GM12878 (cell line): ENCODE results near the gene LIN7A. TPM values are rescaled to one million over a fixed set of nuclear protein-coding genes. Genes with fewer than 3 reads are reported as not detected.
A peak's percentile ranks its signal among the peaks of the same experiment; 100 is the strongest.

ENCODE experiments used
- ATAC-seq: fragments of 200-7000 bp; cut with Tn5 transposase; 3 replicates; pipeline ENCODE4 v1.9.1; 2020; ENCODE audit warnings: mild to moderate bottlenecking, moderate library complexity
- BruUV-seq: library from RNA; stranded (reverse); fragments of 400-500 nt; replicated peaks from 2 replicates; lab custom pipeline; 2021; lab: Mats Ljungman, UMichigan
- CTCF ChIA-PET: fragments of 300-600 bp; sonication (Branson Sonifier 250); formaldehyde crosslinking; extraction: SDS; loops from one replicate; lab custom pipeline; 2021; ENCODE audit warnings: inconsistent platforms; lab: Yijun Ruan, JAX
- POLR2A ChIA-PET: fragments of 350-600 bp; formaldehyde crosslinking; extraction: SDS; loops from one replicate; lab custom pipeline; 2021; ENCODE audit warnings: inconsistent platforms; lab: Charles Lee
- RAD21 ChIA-PET: fragments of 300-600 bp; sonication (Branson Sonifier 250); formaldehyde crosslinking; loops from one replicate; lab custom pipeline; 2023; ENCODE audit warnings: antibody characterized with exemption; ENCODE audit not compliant: unreplicated experiment; lab: Charles Lee
- SMC1A ChIA-PET: fragments of 300-600 bp; sonication (Branson Sonifier 250); formaldehyde crosslinking; loops from one replicate; lab custom pipeline; 2023; ENCODE audit not compliant: unreplicated experiment, uncharacterized antibody; lab: Charles Lee
- DNase-seq: peaks from one replicate; pipeline ENCODE4 v3.0.0-alpha.2; 2011; ENCODE audit warnings: low read depth, low spot score
- FAIRE-seq: peaks from 3 replicates; lab custom pipeline; 2011; peaks lifted over from hg19 to GRCh38; lab: Jason Lieb, UNC
- H2AFZ ChIP-seq: 2 replicates; pipeline ENCODE4 v1.6.0; 2011; ENCODE audit warnings: low read depth, low read length, control low read depth; ENCODE audit not compliant: control insufficient read depth
- H3K27ac ChIP-seq: 2 replicates; pipeline ENCODE4 v1.5.1; 2011; ENCODE audit warnings: control low read depth; ENCODE audit not compliant: control insufficient read depth, insufficient read depth
- H3K27me3 ChIP-seq, 2 experiments: replicated peaks in 1 of 2; 2 replicates each; pipeline versions ENCODE4 v1.6.0 to v1.6.1; 2011; ENCODE audit warnings: low read length in 1 of 2; ENCODE audit not compliant: control insufficient read depth in 2 of 2, insufficient read depth in 2 of 2
- H3K36me3 ChIP-seq, 2 experiments: 2 replicates each; pipeline ENCODE4 v1.5.1; 2011; ENCODE audit warnings: low read length in 1 of 2; ENCODE audit not compliant: control insufficient read depth in 2 of 2, insufficient read depth in 2 of 2
- H3K4me1 ChIP-seq: 2 replicates; pipeline ENCODE4 v1.6.1; 2011; ENCODE audit warnings: mild to moderate bottlenecking, low read length, moderate library complexity, mixed read lengths; ENCODE audit not compliant: control insufficient read depth, insufficient read depth
- H3K4me2 ChIP-seq: 2 replicates; pipeline ENCODE4 v1.6.0; 2011; ENCODE audit warnings: control low read depth; ENCODE audit not compliant: control insufficient read depth, insufficient read depth
- H3K4me3 ChIP-seq: fragments of 200-600 bp; sonication (generic); 2 replicates; pipeline ENCODE4 v1.5.1; 2016
- H3K79me2 ChIP-seq: 2 replicates; pipeline ENCODE4 v1.6.0; 2011; ENCODE audit warnings: low read length; ENCODE audit not compliant: control insufficient read depth, insufficient read depth
- H3K9ac ChIP-seq: 2 replicates; pipeline ENCODE4 v1.8.0; 2011; ENCODE audit warnings: low read length, control low read depth, mixed read lengths; ENCODE audit not compliant: control insufficient read depth, insufficient read depth
- H3K9me3 ChIP-seq: replicated peaks from 3 replicates; pipeline ENCODE4 v1.5.1; 2011; ENCODE audit warnings: mild to moderate bottlenecking, low read length; ENCODE audit not compliant: control insufficient read depth, insufficient read depth
- H4K20me1 ChIP-seq: 2 replicates; pipeline ENCODE4 v1.6.0; 2011; ENCODE audit not compliant: control insufficient read depth, insufficient read depth
- CHD1 ChIP-seq: IDR thresholded peaks from 2 replicates; pipeline ENCODE4 v1.6.1; 2012; ENCODE audit warnings: low read depth, low read length, improper control_type of control experiment
- EZH2 ChIP-seq: IDR thresholded peaks from 2 replicates; pipeline ENCODE4 v1.6.1; 2012; ENCODE audit warnings: low read depth, mild to moderate bottlenecking, control low read depth, inconsistent platforms, low read length, borderline replicate concordance; ENCODE audit not compliant: control insufficient read depth
- HDGF ChIP-seq: fragments of 450-650 bp; IDR thresholded peaks from 2 replicates; pipeline ENCODE4 v1.6.1; 2016; ENCODE audit warnings: antibody characterized with exemption
- JUNB ChIP-seq: IDR thresholded peaks from 2 replicates; pipeline ENCODE4 v1.6.1; 2016; ENCODE audit warnings: antibody characterized with exemption, mild to moderate bottlenecking
- MEF2A ChIP-seq: IDR thresholded peaks from 2 replicates; pipeline ENCODE4 v1.6.1; 2011; ENCODE audit warnings: low read depth, mild to moderate bottlenecking, low read length, moderate library complexity; ENCODE audit not compliant: insufficient read depth
- RUNX3 ChIP-seq: IDR thresholded peaks from 2 replicates; pipeline ENCODE4 v1.6.1; 2012; ENCODE audit warnings: low read length, inconsistent platforms
- STAT1 ChIP-seq: fragments of 450-650 bp; conservative IDR thresholded peaks from 2 replicates; pipeline ENCODE4 v1.6.1; 2014; ENCODE audit warnings: antibody characterized with exemption, mild to moderate bottlenecking
- ZBTB4 ChIP-seq: fragments of 450-650 bp; formaldehyde crosslinking; IDR thresholded peaks from 2 replicates; pipeline ENCODE4 v1.4.0; 2022; ENCODE audit warnings: mild to moderate bottlenecking, moderate library complexity
- WGBS: methylation state at CpG from one replicate; pipeline ENCODE4 v1.1.6; 2016; ENCODE audit warnings: low lambda C conversion rate; ENCODE audit not compliant: insufficient replicate concordance, insufficient coverage; ENCODE audit errors: missing lambda C conversion rate; 5-methylcytosine and 5-hydroxymethylcytosine counted together
- in situ Hi-C: fragments of 300-500 bp; cut with MboI; formaldehyde crosslinking; loops from 9 replicates; pipeline ENCODE4 v1.14.3; 2018; ENCODE audit warnings: mixed read lengths
- intact Hi-C: fragments of 100-400 bp; cut with micrococcal nuclease; formaldehyde crosslinking; loops from one replicate; pipeline ENCODE4 v1.14.2; 2022; ENCODE audit not compliant: unreplicated experiment
- polyA plus RNA-seq, 11 experiments: library from polyadenylated mRNA; depleted of rRNA in 4 of 11; unstranded in 6 of 11; stranded (reverse) in 5 of 11; fragments of >200 nt; fragmentation: Nextera tagmentation in 4 of 11; fragmentation: Illumina TruSeq in 1 of 11; extraction: Ambion mirVana in 4 of 11; extraction: Trizol in 1 of 11; gene quantifications; 1 replicate in 1 of 11; 2 replicates in 10 of 11; pipeline versions ENCODE4 v1.2.1 to v1.2.3, GENCODE V29; 2011 to 2016; ENCODE audit warnings: inconsistent platforms in 2 of 11, missing spikeins in 2 of 11, low read depth in 1 of 11
- total RNA-seq, 4 experiments: library from RNA; depleted of rRNA in 3 of 4; stranded (reverse); fragments of >200 nt in 3 of 4; fragmentation: Illumina TruSeq in 1 of 4; extraction: Trizol in 1 of 4; gene quantifications; 2 replicates each; pipeline versions ENCODE4 v1.2.1 to v1.2.3, GENCODE V29; 2013 to 2021
- TF ChIP-seq, protein P1 (sequence below): fragments of 450-650 bp; IDR thresholded peaks from 2 replicates; pipeline ENCODE4 v1.6.1; 2017; ENCODE audit warnings: mild to moderate bottlenecking

The LIN7A gene
- total and polyA plus RNA-seq, 10 of the 15 experiments (the other 5 are each of a cell fraction or from before 2014, with no cell fraction given) = 0.04 to 0.93 (median 0.35) TPM; not detected in 1

- RAD21 ChIA-PET = interaction anchor here (1.3 kb wide), 1 partner anchor 289 kb away, joined by 3 read pairs; no protein-coding TSS in a partner anchor
- H3K9me3 ChIP-seq = no peaks in the 10 kb centered on the region
- intact Hi-C loops = loop anchor here (5.0 to 10.0 kb wide), 2 partner anchors 175 to 567 kb away; partner anchors contain the start of gene LIN7A
- no TSS peak for BruUV-seq
- no peak overlapping the region for H3K9ac ChIP-seq
- H3K36me3 ChIP-seq = no peaks in the 10 kb centered on the region
- CTCF ChIA-PET = interaction anchor here (0.7 to 2.8 kb wide), 5 partner anchors 17 to 1937 kb away, joined by 3 to 16 read pairs (median 3); no protein-coding TSS in a partner anchor
- POLR2A ChIA-PET = no interaction called here
- FAIRE-seq = no peak
- H3K4me3 ChIP-seq = no peak overlapping the region
- 18% methylated on average over 5 of the region's 5 CpGs for WGBS
- no peaks in the 10 kb centered on the region for H4K20me1 ChIP-seq
- no peaks in the 10 kb centered on the region for H3K79me2 ChIP-seq
- TF ChIP-seq RUNX3 (peak; percentile 26; the same call in 1 of the 2 replicates), JUNB (no peak)
- TF ChIP-seq, all 136 proteins: peak for 1
- in situ Hi-C loops = loop anchor here (10.0 kb wide), 1 partner anchor 287 kb away; no protein-coding TSS in a partner anchor
- Histone ChIP-seq H2AFZ (no peak overlapping the region), H3K27me3 (no peaks in the 10 kb centered on the region), H3K27ac (no peak overlapping the region), H3K4me1 (no peaks in the 10 kb centered on the region), H3K4me2 (no peak overlapping the region)
- ATAC-seq (peak; percentile 47), DNase-seq (no peak)
- SMC1A ChIA-PET = interaction anchor here (0.5 to 2.0 kb wide), 7 partner anchors 12 to 346 kb away, joined by 3 to 7 read pairs (median 5); no protein-coding TSS in a partner anchor
Measured at GRCh38 chr12:80761838-80762237, 175.9 kb downstream of the LIN7A start.

DNA sequence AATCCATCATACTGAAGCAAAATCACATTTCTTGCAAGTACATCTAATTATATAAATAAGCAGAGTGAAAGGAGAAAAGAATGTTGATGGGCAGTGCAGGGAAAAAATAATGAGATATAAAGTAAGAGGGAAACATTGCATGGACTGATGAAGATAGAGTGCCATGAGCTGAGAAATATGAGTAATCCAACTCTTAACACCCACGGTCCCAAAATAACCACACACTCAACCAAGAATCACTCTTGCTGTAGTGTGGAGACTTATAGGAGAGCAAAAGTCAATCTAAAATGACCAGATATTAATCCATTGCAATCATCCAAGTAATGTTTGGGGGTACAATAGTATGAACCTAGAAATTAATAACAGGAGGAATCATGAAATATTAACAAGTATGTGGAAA is 180.9 kb downstream of the LIN7A start:
- POLR2A ChIA-PET = no interaction called here
- FAIRE-seq (no peak), ATAC-seq (peak; percentile 68), DNase-seq (no peak)
- Histone ChIP-seq H3K4me3 (no peak overlapping the region), H3K79me2 (no peaks in the 10 kb centered on the region), H3K4me1 (no peaks in the 10 kb centered on the region), H3K9ac (no peak overlapping the region), H2AFZ (no peak overlapping the region), H3K9me3 (no peaks in the 10 kb centered on the region), H3K27me3 (no peaks in the 10 kb centered on the region), H3K4me2 (no peak overlapping the region), H3K36me3 (no peaks in the 10 kb centered on the region), H3K27ac (no peak overlapping the region), H4K20me1 (no peaks in the 10 kb centered on the region)
- RAD21 ChIA-PET = interaction anchor here (0.6 kb wide), 1 partner anchor 54 kb away, joined by 4 read pairs; no protein-coding TSS in a partner anchor
- BruUV-seq = no TSS peak
- CTCF ChIA-PET = no interaction called here
- in situ Hi-C loops (no loop called here), intact Hi-C loops (no loop called here)
- SMC1A ChIA-PET = no interaction called here
- WGBS = 8% methylated on average over 1 of the region's 1 CpG
- TF ChIP-seq EZH2 (no peak), STAT1 (no peak), ZBTB4 (CRISPR knock-in tag) (no peak), HDGF (no peak), MEF2A (peak; percentile 75; the same call in 1 of the 2 replicates), CHD1 (no peak)
- TF ChIP-seq, protein P1, sequence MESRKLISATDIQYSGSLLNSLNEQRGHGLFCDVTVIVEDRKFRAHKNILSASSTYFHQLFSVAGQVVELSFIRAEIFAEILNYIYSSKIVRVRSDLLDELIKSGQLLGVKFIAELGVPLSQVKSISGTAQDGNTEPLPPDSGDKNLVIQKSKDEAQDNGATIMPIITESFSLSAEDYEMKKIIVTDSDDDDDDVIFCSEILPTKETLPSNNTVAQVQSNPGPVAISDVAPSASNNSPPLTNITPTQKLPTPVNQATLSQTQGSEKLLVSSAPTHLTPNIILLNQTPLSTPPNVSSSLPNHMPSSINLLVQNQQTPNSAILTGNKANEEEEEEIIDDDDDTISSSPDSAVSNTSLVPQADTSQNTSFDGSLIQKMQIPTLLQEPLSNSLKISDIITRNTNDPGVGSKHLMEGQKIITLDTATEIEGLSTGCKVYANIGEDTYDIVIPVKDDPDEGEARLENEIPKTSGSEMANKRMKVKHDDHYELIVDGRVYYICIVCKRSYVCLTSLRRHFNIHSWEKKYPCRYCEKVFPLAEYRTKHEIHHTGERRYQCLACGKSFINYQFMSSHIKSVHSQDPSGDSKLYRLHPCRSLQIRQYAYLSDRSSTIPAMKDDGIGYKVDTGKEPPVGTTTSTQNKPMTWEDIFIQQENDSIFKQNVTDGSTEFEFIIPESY = no peak
